NCI-H526 treated with DMSO at 0.1 percent for 48 hours (cell line): Measurements from ENCODE around the gene RBM17.
"Not testable (repeated sequence)": the region's sequence is repeated elsewhere in the genome, so short reads cannot be mapped to it uniquely, and the experiment has no call there.

ENCODE experiments used
- DNase-seq: peaks from one replicate; lab custom pipeline; 2025; lab: John Stamatoyannopoulos, UW

RBM17 gene

GRCh38 chr10:6056411-6057135 lies 32.3 kb upstream of the RBM17 start:
- no peak for DNase-seq

DNA sequence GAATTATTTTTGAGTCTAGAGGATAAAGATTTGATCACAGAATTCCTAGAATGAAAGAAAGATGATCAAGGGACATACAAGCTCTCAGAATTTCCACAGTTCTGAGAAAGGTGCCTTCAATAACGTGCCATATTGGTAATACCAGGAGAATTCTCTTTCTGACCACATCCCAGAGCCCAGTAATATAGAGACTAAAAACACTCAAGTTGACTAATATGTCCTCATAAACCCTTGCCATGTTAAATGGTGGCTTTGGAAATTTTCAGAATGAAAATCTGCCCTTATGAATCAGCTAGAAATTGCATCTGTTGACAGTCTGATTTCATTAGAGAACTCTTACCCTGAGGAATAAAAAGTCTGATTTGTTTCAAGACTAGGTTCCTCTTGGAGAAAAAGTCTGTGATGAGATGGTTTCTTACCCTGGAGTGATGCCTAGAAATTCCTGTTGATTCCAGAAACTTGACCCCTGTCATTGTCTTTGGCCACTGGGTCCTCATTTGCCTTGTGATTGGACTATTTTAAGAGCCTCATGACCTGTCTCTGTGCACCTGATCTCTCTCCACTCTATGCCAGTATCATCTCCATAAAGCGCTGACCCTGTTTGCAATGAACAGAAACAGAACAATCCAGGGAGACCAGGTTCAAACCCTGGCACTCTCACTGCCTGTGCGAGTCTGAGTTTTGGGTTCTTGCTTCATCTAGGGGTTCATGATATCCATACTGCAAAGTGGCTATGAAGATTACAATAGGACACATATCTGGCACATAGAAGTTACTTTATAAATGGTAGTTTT lies 30.0 kb upstream of the RBM17 start:
- no peak for DNase-seq

DNA sequence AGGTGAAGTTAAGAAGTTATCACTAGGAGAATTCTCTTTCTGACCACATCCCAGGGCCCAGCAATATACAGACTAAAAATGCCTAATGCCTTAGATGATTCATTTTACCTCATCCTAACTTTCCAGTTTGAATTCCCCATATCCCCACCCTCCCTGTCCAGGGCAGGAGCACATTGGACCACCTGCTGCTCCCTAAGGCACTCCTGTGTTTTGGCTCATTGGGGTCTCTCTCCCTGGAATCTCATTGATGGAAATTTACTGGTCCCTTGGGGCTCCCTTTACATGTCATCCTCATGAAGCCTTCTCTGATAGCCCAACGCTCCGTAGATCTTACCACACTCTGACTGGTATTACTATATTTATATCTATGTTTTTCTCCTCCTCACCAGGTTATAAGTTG lies 29.3 kb upstream of the RBM17 start:
- no peak for DNase-seq

- no peak for DNase-seq
These were observed 27.8 kb upstream of the RBM17 start for GRCh38 chr10:6061056-6061455.

GRCh38 chr10:6062101-6062771 lies 26.6 kb upstream of the RBM17 start, which contains the start of gene IL2RA:
Gene IL2RA, minus strand, starts transcription at chr10:6062367. Its CDS starts 216 bp downstream, at chr10:6062151.
- DNase-seq = no peak

GRCh38 chr10:6064119-6064518 lies 24.7 kb upstream of the RBM17 start:
- DNase-seq = no peak

DNA sequence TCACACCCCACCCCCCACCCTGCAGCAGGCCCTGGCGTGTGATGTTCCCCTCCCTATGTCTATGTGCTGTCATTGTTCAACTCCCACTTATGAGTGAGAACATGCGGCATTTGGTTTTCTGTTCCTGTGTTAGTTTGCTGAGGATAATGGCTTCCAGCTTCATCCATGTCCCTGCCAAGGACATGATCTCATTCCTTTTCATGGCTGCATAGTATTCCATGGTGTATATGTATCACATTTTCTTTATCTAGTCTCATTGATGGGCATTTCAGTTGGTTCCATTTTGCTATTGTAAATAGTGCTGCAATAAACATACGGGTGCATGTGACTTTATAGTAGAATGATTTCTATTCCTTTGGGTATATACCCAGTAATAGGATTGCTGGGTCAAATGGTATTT lies 24.1 kb upstream of the RBM17 start:
- DNase-seq = not testable (repeated sequence)

GRCh38 chr10:6065406-6065805 lies 23.4 kb upstream of the RBM17 start:
- no peak for DNase-seq

GRCh38 chr10:6065835-6066234 lies 23.0 kb upstream of the RBM17 start:
- DNase-seq = no peak

DNA sequence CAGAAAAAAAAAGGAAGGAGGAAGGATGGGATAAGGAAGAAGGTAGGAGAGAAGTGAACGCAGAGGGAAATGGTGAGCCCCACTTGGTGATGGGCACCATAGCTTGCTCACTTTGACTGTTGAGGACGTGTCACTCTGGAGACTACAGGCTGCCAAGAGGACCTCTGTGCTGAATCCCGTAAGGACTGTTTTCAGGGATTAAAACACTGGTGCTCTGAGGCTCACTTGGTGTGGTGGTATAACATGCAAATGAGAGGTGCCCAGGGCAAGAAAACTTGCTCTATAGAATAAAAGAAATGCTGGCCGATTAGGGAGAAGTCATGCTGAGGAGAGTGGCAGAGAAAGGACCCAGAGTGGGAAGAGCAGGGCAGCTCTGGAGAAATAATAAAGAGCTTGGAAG lies 21.4 kb upstream of the RBM17 start:
- no peak for DNase-seq

GRCh38 chr10:6068006-6068405 lies 20.8 kb upstream of the RBM17 start:
- DNase-seq = no peak

DNA sequence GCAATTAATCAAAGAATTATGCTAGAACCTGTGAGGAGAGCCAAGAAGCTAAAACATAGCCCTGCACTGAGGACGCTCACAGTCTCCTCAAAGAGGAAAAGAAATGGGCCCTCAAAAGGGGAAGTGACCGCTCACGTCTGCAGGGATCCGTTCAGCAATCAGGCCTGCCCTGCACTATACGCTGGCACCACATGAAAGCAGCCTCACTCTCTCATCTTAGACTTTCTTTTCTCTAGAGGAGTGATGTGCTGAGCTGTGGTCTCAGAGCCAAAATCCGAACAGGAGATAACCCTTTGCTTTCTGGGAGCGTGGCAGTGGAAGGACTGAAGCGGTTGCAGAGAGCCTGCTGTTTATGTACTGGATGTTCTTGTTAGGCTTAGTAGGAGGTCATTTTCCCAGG lies 20.4 kb upstream of the RBM17 start:
- no peak for DNase-seq

GRCh38 chr10:6069081-6069931 lies 19.5 kb upstream of the RBM17 start:
- no peak for DNase-seq

DNA sequence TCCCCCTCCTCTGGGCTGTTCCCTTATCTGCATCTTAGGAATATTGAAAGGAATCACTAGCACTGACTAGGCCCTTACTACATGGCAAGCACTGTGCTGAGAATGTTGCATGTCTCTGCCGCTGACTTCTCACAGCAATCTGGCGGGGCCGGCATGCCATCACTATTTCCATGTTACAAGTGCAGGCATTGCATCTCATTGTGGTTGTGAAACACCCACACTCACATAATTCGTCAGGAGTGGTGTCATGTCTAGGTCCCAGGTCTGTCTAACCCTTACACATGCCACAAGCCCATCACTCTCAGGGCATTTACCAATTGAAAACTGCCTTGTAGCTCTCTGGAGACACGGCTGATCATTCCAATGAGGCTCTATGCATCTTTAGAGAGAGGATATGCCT lies 18.2 kb upstream of the RBM17 start:
- DNase-seq = no peak

DNA sequence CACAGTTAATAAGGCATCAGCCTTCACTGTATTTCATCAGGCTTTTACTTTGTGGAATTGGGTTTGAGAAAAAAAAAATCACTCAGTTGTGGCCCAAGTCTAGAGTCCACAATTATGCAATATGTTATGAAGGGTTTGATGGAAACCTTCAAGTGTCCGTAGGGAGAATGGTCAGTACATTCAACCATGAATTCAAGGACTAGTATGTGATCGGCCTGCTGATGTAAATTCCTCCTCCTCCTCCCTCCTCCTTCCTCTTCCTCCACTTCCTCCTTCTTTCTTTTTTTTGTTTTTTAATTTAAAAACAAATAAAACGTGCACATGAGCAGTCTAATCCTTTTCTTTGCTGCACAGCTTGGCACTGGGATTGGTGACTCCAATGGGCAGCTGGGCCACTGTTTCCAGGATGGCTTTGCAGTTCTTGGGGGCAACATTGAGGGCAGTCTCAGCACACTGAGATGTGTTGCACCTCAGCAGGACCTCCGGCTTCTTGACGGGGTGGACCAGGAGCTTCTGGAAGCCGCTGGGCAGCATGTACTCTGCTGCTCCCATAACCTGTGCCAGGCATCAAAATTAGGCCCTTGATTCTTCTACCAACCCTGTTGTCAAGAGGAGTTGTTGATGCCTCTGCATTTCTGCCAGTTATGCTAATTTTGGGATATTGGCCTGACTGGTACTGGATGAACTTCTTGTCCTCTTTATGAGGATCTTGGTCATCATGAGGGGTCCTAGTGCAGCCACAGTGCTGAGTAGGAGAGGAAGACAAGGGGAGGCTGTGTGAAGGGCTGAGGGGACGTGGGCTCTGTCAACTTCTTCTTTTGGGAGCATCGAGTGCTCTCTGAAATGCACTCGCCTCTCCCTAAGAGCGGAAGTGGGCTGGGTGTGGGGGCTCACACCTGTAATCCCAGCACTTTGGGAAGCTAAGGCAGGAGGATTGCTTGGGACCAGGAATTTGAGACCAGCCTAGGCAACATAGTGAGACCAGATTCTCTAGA lies 17.4 kb upstream of the RBM17 start:
- no peak for DNase-seq

DNA sequence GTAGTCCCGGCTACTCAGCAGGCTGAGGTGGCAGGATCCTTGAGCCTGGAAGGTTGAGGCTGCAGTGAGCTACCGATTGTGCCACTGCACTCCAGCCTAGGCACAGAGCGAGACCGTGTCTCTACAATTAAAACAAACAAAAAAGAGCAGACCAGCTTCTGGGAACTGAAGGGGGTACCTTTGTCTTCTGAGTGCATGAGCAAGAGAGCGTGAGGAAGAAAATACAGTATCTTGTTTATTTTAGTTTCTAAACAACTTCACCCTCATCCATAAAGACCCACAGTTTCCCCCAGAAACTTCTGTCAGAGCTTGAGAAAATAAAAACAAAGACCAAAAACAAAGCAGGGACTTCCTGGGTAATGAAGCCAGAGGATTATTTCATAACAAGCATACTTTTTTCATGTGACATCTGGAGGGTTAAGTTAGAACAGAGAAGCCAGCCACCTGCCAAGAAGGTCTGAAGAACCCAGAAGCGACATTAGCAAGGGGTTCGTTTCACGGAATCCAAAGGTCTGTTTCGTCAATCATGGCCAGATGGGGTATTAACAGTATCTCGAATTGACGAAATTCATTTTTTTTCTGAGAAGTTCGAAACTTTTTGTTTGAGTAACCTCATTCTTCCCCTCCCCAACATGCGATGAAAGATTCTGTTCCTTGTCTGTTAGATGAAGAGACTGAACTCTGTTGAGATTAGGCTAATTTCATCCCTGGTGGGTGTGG lies 16.5 kb upstream of the RBM17 start:
- no peak for DNase-seq

GRCh38 chr10:6074489-6075301 lies 14.1 kb upstream of the RBM17 start:
- no peak for DNase-seq

- DNase-seq = no peak
These were observed 11.7 kb upstream of the RBM17 start for GRCh38 chr10:6077071-6077675.

GRCh38 chr10:6079044-6079443 lies 9.8 kb upstream of the RBM17 start:
- DNase-seq = no peak
